OCI-LY7 (cell line): ENCODE results near the gene DUSP7.
"Not testable (repeated sequence)": the region's sequence is repeated elsewhere in the genome, so short reads cannot be mapped to it uniquely, and the experiment has no call there.

Experiments used
- EZH2phosphoT487 ChIP-seq: fragments of 200-600 bp; sonication (generic); IDR thresholded peaks from 2 replicates; pipeline ENCODE4 v1.6.1; 2018; ENCODE audit warnings: low read depth, borderline replicate concordance, mild to moderate bottlenecking, mixed run types, antibody characterized with exemption, low read length, moderate library complexity, mixed read lengths
- TF ChIP-seq, protein P1 (sequence below): fragments of 200-600 bp; sonication (generic); conservative IDR thresholded peaks from 2 replicates; pipeline ENCODE4 v1.5.1; 2014; ENCODE audit warnings: mild to moderate bottlenecking, antibody characterized with exemption, low read length, moderate library complexity, mixed read lengths

DNA sequence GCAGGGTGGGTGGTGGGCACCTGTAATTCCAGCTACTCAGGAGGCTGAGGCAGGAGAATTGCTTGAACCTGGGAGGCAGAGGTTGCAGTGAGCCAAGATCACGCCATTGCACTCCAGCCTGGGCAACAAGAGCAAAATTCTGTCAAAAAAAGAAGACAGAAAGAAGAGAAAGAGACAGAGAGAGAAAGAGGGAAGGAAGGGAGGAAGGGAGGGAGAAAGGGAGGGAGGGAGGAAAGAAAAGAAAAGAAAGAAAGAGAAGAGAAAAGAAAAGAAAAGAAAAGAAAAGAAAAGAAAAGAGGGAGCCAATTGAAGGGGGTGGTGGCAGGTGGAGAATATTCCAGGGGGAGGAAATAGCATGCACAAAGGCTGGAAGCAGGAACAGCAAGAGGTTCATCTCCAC, 13.3 kb downstream of the DUSP7 start:
- TF ChIP-seq, protein P1, sequence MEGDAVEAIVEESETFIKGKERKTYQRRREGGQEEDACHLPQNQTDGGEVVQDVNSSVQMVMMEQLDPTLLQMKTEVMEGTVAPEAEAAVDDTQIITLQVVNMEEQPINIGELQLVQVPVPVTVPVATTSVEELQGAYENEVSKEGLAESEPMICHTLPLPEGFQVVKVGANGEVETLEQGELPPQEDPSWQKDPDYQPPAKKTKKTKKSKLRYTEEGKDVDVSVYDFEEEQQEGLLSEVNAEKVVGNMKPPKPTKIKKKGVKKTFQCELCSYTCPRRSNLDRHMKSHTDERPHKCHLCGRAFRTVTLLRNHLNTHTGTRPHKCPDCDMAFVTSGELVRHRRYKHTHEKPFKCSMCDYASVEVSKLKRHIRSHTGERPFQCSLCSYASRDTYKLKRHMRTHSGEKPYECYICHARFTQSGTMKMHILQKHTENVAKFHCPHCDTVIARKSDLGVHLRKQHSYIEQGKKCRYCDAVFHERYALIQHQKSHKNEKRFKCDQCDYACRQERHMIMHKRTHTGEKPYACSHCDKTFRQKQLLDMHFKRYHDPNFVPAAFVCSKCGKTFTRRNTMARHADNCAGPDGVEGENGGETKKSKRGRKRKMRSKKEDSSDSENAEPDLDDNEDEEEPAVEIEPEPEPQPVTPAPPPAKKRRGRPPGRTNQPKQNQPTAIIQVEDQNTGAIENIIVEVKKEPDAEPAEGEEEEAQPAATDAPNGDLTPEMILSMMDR: not testable (repeated sequence)
- not testable (repeated sequence) for TF ChIP-seq EZH2phosphoT487
